ENCODE measurements around the gene RCL1.

DNA sequence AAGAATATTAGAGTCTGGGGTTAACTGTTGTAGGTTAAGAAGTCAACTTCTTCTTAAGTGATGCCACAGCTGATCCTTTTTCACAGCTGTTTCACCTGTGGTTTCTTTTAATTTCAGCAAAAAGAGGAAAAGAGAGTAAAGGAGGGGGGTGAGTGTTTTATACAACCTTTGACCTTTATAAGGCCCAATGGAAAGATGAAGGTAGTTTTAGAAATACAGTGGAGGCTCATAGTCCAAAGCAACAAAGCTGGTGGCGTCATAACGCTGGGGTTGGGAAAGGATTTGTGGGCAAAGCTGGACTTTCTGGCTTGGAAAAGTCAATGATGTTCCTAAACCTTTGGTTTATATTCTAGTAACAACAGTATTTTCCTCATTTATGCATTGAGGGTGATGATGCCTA lies 49.5 kb downstream of the RCL1 start:
- TF ChIP-seq, protein P1, sequence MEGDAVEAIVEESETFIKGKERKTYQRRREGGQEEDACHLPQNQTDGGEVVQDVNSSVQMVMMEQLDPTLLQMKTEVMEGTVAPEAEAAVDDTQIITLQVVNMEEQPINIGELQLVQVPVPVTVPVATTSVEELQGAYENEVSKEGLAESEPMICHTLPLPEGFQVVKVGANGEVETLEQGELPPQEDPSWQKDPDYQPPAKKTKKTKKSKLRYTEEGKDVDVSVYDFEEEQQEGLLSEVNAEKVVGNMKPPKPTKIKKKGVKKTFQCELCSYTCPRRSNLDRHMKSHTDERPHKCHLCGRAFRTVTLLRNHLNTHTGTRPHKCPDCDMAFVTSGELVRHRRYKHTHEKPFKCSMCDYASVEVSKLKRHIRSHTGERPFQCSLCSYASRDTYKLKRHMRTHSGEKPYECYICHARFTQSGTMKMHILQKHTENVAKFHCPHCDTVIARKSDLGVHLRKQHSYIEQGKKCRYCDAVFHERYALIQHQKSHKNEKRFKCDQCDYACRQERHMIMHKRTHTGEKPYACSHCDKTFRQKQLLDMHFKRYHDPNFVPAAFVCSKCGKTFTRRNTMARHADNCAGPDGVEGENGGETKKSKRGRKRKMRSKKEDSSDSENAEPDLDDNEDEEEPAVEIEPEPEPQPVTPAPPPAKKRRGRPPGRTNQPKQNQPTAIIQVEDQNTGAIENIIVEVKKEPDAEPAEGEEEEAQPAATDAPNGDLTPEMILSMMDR (IDR thresholded peaks at IDR 0.05; ENCODE audit: low read length), result no peak
- no peak for TF ChIP-seq EZH2 (IDR thresholded peaks at IDR 0.05; ENCODE audit: borderline replicate concordance, low read length)
